ENCODE measurements around the gene ZFPL1.

The ZFPL1 gene

GRCh38 chr11:65083834-65084597 lies at the start of gene ZFPL1, which contains the start of gene CDCA5:
Gene ZFPL1, plus strand, starts transcription at chr11:65084222. Its CDS starts 477 bp downstream, at chr11:65084699.
Gene CDCA5, minus strand, starts transcription at chr11:65084040. Its CDS starts 62 bp downstream, at chr11:65083978.
- peak; percentile 95 for DNase-seq

DNA sequence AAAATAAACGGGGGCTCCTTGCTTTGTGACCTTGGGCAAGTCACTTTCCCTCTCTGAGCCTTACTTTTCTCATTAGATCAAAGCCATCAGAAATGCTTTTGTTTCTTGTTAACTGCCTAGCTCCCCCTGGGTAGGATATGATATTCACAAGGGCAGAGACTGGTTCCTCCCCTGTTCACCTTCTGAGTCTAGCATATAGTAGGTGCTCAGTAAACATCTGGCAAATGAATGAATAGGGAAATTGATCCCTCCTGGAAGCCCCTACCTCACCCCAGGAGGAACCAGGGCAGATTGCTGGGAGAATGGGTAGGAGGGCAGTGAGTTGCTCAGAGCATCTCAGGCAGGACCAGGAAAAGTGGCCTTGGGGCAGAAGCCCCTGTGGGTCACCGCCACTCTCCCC lies 49.6 kb upstream of the ZFPL1 start:
- DNase-seq: no peak

- DNase-seq: no peak
These were observed 48.4 kb upstream of the ZFPL1 start for GRCh38 chr11:65035579-65035978.

GRCh38 chr11:65036931-65037330 lies 47.1 kb upstream of the ZFPL1 start:
- no peak for DNase-seq

- DNase-seq: no peak
These were observed 43.5 kb upstream of the ZFPL1 start for GRCh38 chr11:65040520-65040846.

DNA sequence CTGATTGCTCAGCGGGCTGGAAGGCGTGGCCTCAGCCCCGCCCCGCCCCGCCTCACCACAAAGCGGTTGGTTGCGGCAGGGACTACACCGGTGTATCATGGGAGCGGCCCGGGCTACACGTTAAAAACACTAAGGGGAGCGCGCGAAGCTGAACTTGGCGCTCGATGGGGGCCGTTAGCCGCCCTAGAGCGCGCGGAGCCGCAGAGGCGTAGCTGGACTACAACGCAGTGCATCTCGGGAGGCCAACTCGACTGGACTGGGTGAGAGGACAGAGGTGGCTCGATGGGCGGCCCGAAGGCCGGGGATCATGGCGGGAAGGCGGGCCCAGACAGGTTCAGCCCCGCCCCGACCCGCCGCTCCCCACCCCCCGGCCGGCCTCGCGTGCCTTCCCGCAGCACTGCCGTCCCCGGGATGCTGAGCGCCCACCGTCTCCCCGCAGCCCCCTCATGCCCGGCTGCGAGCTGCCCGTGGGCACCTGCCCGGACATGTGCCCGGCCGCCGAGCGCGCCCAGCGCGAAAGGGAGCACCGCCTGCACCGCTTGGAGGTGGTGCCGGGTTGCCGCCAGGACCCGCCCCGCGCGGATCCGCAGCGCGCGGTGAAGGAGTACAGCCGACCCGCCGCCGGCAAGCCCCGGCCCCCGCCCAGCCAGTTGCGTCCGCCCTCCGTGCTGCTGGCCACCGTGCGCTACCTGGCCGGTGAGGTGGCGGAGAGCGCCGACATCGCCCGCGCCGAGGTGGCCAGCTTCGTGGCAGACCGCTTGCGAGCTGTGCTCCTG lies 43.0 kb upstream of the ZFPL1 start, which contains the start of gene SAC3D1:
Gene SAC3D1 (plus strand): TSS at position 364 of the 776 bp plus-strand sequence. CDS start 83 bp downstream, at position 447.
- peak; percentile 98 for DNase-seq

- DNase-seq: no peak
These were observed 41.1 kb upstream of the ZFPL1 start for GRCh38 chr11:65042891-65043290.

- no peak for DNase-seq
These were observed 40.0 kb upstream of the ZFPL1 start for GRCh38 chr11:65043881-65044501.

DNA sequence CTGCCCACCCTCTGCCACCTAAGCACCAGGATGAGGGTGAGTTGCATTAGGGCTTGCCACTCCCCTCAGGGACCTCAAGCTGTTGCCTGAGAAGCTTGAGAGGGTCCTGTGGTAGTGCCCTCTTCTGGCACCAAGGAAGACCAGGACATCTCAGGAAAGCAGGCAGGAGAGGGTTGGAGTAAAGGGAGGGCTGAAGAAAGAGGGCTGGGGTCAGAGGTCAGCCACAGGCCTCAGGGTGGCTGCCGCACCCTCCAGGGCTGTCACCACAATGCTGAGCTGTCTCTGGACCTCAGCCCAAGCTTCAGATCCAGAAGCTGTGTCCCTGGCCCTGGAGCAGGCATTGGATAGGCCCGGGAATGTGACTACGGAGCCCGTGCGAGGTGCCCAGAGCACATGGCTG lies 39.0 kb upstream of the ZFPL1 start:
- no peak for DNase-seq

- no peak for DNase-seq
These were observed 38.3 kb upstream of the ZFPL1 start for GRCh38 chr11:65045728-65046127.

GRCh38 chr11:65047581-65048422 lies 36.2 kb upstream of the ZFPL1 start:
- DNase-seq: no peak

- DNase-seq: no peak
These were observed 32.6 kb upstream of the ZFPL1 start for GRCh38 chr11:65051398-65051858.

GRCh38 chr11:65053827-65054508 lies 30.1 kb upstream of the ZFPL1 start:
- no peak for DNase-seq

DNA sequence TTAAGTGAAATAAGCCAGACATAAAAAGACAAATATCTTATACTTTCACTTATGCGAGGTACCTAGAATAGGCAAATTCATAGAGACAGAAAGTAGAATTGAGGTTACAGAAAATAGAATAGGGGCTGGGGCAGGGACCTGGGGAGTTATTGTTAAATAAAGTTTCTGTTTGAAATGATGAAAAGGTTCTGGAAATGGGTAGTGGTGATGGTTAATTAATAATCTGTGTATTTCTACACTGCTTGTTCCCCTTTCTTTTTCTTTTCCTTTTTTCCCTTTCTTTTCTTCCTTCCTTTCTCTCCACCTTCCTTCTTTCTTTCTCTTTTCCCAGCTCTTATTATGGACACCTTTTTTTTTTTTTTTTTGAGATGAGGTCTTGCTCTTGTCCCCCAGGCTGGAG lies 28.5 kb upstream of the ZFPL1 start:
- no peak for DNase-seq

- DNase-seq: no peak
These were observed 27.0 kb upstream of the ZFPL1 start for GRCh38 chr11:65056999-65057398.

DNA sequence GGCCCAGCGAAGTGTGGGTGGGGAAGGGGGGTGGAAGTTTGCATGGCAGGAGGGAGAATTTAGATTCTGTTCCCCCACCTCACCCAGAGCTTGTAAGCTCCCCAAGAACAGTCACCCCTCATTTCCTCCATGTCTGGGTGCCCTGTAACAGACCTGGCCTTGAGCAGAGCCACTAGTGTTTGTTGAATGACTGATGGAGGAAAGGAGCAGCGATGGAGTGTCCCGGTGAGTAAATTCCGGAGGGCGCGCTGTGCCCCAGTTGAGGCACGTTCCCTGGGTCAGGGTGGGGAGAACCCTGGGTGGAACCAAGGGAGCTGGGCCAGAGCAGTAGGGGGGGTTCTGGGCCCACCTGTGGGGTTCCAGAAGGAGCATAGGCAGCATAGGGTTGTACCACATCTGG lies 26.5 kb upstream of the ZFPL1 start:
- DNase-seq: no peak

DNA sequence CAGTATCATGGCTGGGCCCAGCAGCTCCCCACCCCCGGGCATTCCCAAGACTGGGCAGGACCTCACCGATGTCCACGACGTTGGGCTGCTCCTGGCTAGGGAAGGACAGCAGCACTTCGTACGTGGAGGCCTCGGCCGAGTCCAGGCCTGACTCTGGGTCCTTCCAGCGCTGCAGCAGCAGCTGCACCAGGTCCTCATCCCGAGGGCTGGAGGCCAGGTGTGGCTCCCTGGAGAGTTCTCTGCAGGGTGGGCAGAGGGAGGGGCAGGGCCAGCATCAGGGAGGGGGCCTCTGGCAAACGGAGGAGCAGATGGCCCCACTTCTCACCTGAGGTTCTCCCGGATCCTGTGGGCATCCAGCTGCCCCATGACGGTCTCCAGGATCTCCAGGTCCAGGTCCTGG lies 26.0 kb upstream of the ZFPL1 start:
- DNase-seq: peak; percentile 92

DNA sequence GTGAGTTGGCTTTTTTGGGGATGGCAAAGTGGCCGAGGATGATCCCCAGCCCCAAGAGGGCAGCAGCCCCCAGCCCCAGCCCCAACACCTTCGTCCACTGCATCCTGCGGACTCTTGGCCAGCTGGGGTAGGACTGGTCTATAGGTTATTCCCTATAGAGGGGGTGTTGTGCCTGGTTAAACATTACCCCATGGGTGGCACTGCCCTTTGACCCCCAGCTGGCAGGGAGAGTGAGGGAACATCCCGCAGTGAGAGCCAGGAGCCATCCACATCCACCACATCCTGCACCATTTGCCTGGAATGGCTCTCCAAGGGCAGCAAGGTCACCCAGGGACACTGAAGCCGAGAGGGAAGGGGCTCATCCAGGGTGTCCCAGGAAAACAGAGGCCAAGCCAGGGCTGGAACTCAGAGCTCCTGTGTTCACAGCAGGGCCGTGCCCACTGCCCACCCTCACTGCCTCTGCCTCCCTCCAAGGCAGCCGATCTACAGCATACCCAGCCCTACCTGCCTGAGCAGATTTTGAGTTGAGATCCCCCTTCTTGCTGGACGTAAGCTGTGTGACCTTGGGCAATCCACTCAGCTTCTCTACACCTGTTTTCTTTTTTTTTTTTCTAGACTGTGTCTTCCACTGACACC lies 25.5 kb upstream of the ZFPL1 start, which contains the start of gene NAALADL1:
Gene NAALADL1 (minus strand): TSS at position 135 of the 636 bp plus-strand sequence. CDS start 32 bp downstream, at position 103.
- peak; percentile 75 for DNase-seq

DNA sequence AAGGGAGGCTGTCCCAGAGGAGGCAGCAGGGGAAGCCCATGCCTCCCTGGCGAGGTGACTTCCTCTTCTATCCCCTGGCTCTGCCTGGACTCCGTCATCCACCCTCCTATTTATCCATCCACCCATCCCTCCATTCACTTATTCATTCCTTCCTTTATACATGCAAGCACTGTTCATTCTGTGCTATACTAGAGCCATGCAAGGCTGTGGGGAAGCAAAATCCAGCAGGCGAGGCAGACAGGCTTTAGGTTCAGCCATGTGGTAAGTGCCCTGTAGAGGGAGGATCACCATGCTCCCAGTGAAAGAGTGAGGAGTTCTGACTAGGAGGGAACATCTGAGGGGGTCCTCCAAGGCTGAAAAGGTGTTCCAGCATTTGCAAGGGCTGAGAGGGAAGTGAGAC lies 24.5 kb upstream of the ZFPL1 start:
- DNase-seq: no peak

DNA sequence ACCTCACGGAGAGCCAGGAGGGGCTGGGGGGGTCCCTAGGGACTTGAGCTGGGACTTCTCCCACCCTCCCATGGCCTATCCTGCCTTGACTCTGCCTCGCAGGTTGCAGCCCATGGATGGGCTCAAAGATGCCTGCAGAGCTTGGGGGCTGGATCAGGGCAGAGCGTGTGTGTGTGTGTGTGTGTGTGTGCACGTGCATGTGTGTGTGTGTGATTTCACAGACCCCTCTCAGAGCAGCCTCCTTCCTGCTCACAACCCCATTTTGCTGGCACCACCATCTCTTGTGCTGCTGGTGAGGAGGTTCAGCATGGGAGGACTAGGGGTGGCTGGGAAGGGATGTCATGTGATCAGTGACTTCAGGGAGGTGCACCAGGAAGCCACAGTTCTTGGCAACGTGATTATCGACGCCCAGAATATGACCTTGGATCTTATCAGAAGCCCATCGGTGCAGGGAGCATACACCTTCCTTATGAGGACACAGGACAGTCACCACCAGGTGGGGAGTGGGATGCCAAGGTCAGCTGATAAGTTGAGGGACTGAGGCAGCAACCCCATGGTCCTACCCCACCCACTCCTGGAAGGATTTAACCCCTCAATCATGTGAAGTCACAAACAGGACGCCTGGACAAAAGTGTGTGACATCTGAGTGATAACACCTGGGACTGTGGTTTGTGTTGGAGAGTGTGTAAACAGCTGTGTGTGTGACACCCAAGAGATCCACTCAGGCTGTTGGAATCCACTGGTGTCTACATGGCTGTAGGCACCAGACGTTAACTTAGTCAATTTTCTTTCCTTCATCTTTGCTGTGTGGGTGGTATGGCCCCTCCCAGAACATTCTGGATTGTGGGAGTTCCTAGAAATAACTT lies 23.8 kb upstream of the ZFPL1 start:
- no peak for DNase-seq

All from NCI-H146 (cell line).